ENCODE results near the gene METTL25. TPM values are rescaled to one million over a fixed set of nuclear protein-coding genes. Genes with fewer than 3 reads are reported as not detected.

Gene METTL25
- total RNA-seq, 1 experiment from 2014 or later, result 6.3 TPM

- Mint-ChIP-seq H3K9me3 (0 out of 2 replicates have a peak, but pooled peaks cover 4% of the 10 kb centered on the region), H3K36me3 (no peaks in the 10 kb centered on the region), H3K4me1 (no peaks in the 10 kb centered on the region), H3K27me3 (ENCODE audit: low read depth) (no peaks in the 10 kb centered on the region), H3K27ac (no peak overlapping the region), H3K4me3 (no peak overlapping the region)
- ChIA-PET CTCF (no interaction called here), POLR2A (no interaction called here)
- no peak for ATAC-seq
- no peak for DNase-seq (ENCODE audit: low spot score)
- no peak for TF ChIP-seq ATF2 (CRISPR knock-in tag; IDR thresholded peaks at IDR 0.05; ENCODE audit: borderline replicate concordance, low read depth)
- TF ChIP-seq CREB1 (CRISPR knock-in tag; IDR thresholded peaks at IDR 0.05), result no peak
- TF ChIP-seq CBFB (CRISPR knock-in tag; IDR thresholded peaks at IDR 0.05; ENCODE audit: low read depth), result no peak
- TF ChIP-seq ZNF671 (CRISPR knock-in tag; IDR thresholded peaks at IDR 0.05), result no peak
- no peak for TF ChIP-seq ZNF425 (CRISPR knock-in tag; conservative IDR thresholded peaks at IDR 0.05)
- no peak for TF ChIP-seq CTCF (IDR thresholded peaks at IDR 0.05)
- no peak for TF ChIP-seq E2F1 (CRISPR knock-in tag; IDR thresholded peaks at IDR 0.05)
- no peak for TF ChIP-seq CDX4 (CRISPR knock-in tag; IDR thresholded peaks at IDR 0.05; ENCODE audit: borderline replicate concordance)
- TF ChIP-seq ERG (CRISPR knock-in tag; IDR thresholded peaks at IDR 0.05), result no peak
- no peak for TF ChIP-seq MYBL2 (CRISPR knock-in tag; IDR thresholded peaks at IDR 0.05)
- TF ChIP-seq FOXP4 (CRISPR knock-in tag; IDR thresholded peaks at IDR 0.05), result no peak
- no peak for TF ChIP-seq ZNF263 (CRISPR knock-in tag; IDR thresholded peaks at IDR 0.05; ENCODE audit: low read depth)
- no peak for TF ChIP-seq HMGA2 (CRISPR knock-in tag; IDR thresholded peaks at IDR 0.05)
These were observed 156.6 kb downstream of the METTL25 start for GRCh38 chr12:82514880-82515279.

GRCh38 chr12:82515652-82516051 is 157.3 kb downstream of the METTL25 start:
- POLR2A ChIA-PET, result interaction anchor here (1.0 kb wide), 1 partner anchor 10 kb away, joined by 4 read pairs; no protein-coding TSS in a partner anchor
- TF ChIP-seq E2F5 (CRISPR knock-in tag; IDR thresholded peaks at IDR 0.05), result no peak
- TF ChIP-seq HMGXB4 (CRISPR knock-in tag; IDR thresholded peaks at IDR 0.05), result no peak
- no peak for TF ChIP-seq ESRRA (CRISPR knock-in tag; IDR thresholded peaks at IDR 0.05; ENCODE audit: borderline replicate concordance)
- no peak for TF ChIP-seq SP1 (CRISPR knock-in tag; conservative IDR thresholded peaks at IDR 0.05)
- TF ChIP-seq PRDM15 (CRISPR knock-in tag; IDR thresholded peaks at IDR 0.05), result no peak

More at GRCh38 chr12:82515652-82516051, 157.3 kb downstream of the METTL25 start:
- Mint-ChIP-seq H3K27me3 (ENCODE audit: low read depth) (no peaks in the 10 kb centered on the region), H3K9me3 (0 out of 2 replicates have a peak, but pooled peaks cover 4% of the 10 kb centered on the region), H3K4me3 (no peak overlapping the region), H3K27ac (no peak overlapping the region), H3K4me1 (no peaks in the 10 kb centered on the region), H3K36me3 (no peaks in the 10 kb centered on the region)
- DNase-seq (ENCODE audit: low spot score) (no peak), ATAC-seq (no peak)
- CTCF ChIA-PET, result no interaction called here

Measured in WTC11 (cell line).